ENCODE data around the gene GPS1.

GRCh38 chr17:82047914-82048570 is 3.7 kb upstream of the GPS1 start:
- TF ChIP-seq CTCF (IDR thresholded peaks at IDR 0.05) (no peak), SIN3A (IDR thresholded peaks at IDR 0.05; ENCODE audit: borderline replicate concordance, low read depth, low read length) (no peak), GABPA (IDR thresholded peaks at IDR 0.05; ENCODE audit: low read depth) (no peak), JUND (IDR thresholded peaks at IDR 0.05) (no peak), EP300 (IDR thresholded peaks at IDR 0.05; ENCODE audit: borderline replicate concordance in 1 of 2, low read depth in 1 of 2, low read length in 1 of 2) (no peak), SMC3 (IDR thresholded peaks at IDR 0.05; ENCODE audit: low read depth, low read length) (no peak), CHD2 (IDR thresholded peaks at IDR 0.05; ENCODE audit: low read length, partially characterized antibody) (no peak), POLR2AphosphoS5 (IDR thresholded peaks at IDR 0.05; ENCODE audit: low read depth, low read length) (no peak), EZH2phosphoT487 (IDR thresholded peaks at IDR 0.05; ENCODE audit: borderline replicate concordance, low read depth) (no peak), RAD21 (IDR thresholded peaks at IDR 0.05; ENCODE audit: low read length) (no peak)

All from SK-N-SH (cell line).